22Rv1 (cell line): Measurements from ENCODE around the gene PRR20G.

Experiments
- CTCF ChIP-seq: fragments of 450-650 bp; IDR thresholded peaks from 2 replicates; pipeline ENCODE4 v1.5.1; 2017; ENCODE audit warnings: mild to moderate bottlenecking
- ZFX ChIP-seq: fragments of 450-650 bp; IDR thresholded peaks from 2 replicates; pipeline ENCODE4 v1.6.1; 2017; ENCODE audit warnings: antibody characterized with exemption, borderline replicate concordance

DNA sequence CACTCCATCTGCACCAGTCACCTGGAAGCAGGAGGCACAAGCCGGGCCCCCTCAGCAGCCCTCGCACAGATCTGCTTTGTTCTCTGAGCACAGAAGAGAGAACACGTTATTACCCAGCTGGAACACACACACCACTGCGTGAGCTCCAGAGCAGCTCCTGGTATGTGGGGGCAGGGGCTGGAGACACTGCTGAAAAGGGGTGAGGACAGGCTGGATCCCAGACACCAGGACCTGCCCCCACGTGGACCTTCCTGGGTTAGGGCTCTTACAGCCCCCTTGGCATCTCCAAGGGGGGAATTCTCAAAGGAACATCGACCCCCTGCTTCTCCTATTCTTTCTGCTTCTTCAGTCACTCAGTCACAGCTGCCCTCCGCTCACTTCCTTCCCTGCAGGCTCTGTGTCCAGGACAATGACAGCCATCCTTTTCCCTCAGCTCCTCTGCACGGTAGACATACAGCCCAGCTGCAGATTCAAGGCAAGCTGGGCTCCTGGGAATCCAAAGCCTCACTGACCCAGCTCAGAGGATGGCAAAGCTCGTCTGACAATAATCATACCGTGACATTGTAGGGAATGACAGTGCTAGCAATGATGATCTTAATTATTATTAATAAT, 33.7 kb downstream of the PRR20G start:
- TF ChIP-seq CTCF (no peak), ZFX (no peak)
